H1 (cell line): ENCODE measurements around the gene GUCA1A. TPM values are rescaled to one million over a fixed set of nuclear protein-coding genes. Genes with fewer than 3 reads are reported as not detected.

Experiments used
- CBX5 ChIP-seq: fragments of 300-800, 300-1000 bp; sonication (generic); IDR thresholded peaks from 2 replicates; pipeline ENCODE4 v1.7.1; 2016; ENCODE audit warnings: antibody characterized with exemption, low read length, low read depth
- CHD1 ChIP-seq: IDR thresholded peaks from 2 replicates; pipeline ENCODE4 v1.6.1; 2012; ENCODE audit warnings: low read depth, low read length, improper control_type of control experiment
- CTBP2 ChIP-seq: IDR thresholded peaks from 2 replicates; pipeline ENCODE4 v1.7.0; 2011; ENCODE audit warnings: borderline replicate concordance, mild to moderate bottlenecking, moderate library complexity, mixed read lengths, low read length; ENCODE audit not compliant: insufficient read depth, insufficient read length
- EP300 ChIP-seq, 2 experiments: IDR thresholded peaks; 1 replicate in 1 of 2; 2 replicates in 1 of 2; pipeline ENCODE4 v1.6.1; 2011 to 2012; ENCODE audit warnings: low read depth in 2 of 2, low read length in 2 of 2, mild to moderate bottlenecking in 2 of 2, borderline replicate concordance in 1 of 2, inconsistent platforms in 1 of 2, moderate library complexity in 1 of 2
- GABPA ChIP-seq: IDR thresholded peaks from 2 replicates; pipeline ENCODE4 v1.6.1; 2011; ENCODE audit warnings: mild to moderate bottlenecking, low read length, moderate library complexity, borderline replicate concordance; ENCODE audit not compliant: insufficient read depth
- GTF2F1 ChIP-seq: IDR thresholded peaks from 2 replicates; pipeline ENCODE4 v1.6.1; 2012; ENCODE audit warnings: low read depth, low read length, improper control_type of control experiment, borderline replicate concordance
- HDAC2 ChIP-seq, 2 experiments: fragments of 300-600 bp in 1 of 2; sonication (generic) in 1 of 2; IDR thresholded peaks; 2 replicates each; pipeline ENCODE4 v1.6.1; 2011 to 2012; ENCODE audit warnings: low read depth in 2 of 2, low read length in 2 of 2, mild to moderate bottlenecking in 2 of 2, moderate library complexity in 2 of 2, borderline replicate concordance in 1 of 2, inconsistent platforms in 1 of 2
- KDM4A ChIP-seq: IDR thresholded peaks from one replicate; pipeline ENCODE4 v1.7.1; 2012; ENCODE audit warnings: low read depth, mild to moderate bottlenecking, moderate library complexity, low read length, inconsistent platforms; ENCODE audit not compliant: severe bottlenecking
- SP2 ChIP-seq: IDR thresholded peaks from 2 replicates; pipeline ENCODE4 v1.6.1; 2012; ENCODE audit warnings: mild to moderate bottlenecking, low read length, inconsistent platforms
- polyA plus RNA-seq, 7 experiments: library from polyadenylated mRNA; depleted of rRNA in 3 of 7; stranded (reverse) in 5 of 7; unstranded in 2 of 7; fragments of >200 nt in 5 of 7; fragments of 200-250 nt in 2 of 7; gene quantifications; 1 replicate in 5 of 7; 2 replicates in 1 of 7; 4 replicates in 1 of 7; pipeline versions ENCODE4 v1.2.1 to v1.2.3, GENCODE V29; 2011 to 2013; ENCODE audit warnings: missing spikeins in 2 of 7, mixed read lengths in 2 of 7
- total RNA-seq: library from RNA; stranded (reverse); fragmentation: NEBNext Ultra II Directional; extraction: Animal tissue kit (Norgen Biotek cat#: 25700); gene quantifications from 2 replicates; pipeline ENCODE4 v1.2.1, GENCODE V29; 2021
- TF ChIP-seq, protein P1 (sequence below): IDR thresholded peaks from 2 replicates; pipeline ENCODE4 v1.6.1; 2011; ENCODE audit warnings: low read depth, mild to moderate bottlenecking, low read length; ENCODE audit not compliant: insufficient read depth

Gene GUCA1A
- total and polyA plus RNA-seq, 2 of the 8 experiments (the other 6 are each of a cell fraction or from before 2014, with no cell fraction given), result 4.6 to 24.6 TPM

DNA sequence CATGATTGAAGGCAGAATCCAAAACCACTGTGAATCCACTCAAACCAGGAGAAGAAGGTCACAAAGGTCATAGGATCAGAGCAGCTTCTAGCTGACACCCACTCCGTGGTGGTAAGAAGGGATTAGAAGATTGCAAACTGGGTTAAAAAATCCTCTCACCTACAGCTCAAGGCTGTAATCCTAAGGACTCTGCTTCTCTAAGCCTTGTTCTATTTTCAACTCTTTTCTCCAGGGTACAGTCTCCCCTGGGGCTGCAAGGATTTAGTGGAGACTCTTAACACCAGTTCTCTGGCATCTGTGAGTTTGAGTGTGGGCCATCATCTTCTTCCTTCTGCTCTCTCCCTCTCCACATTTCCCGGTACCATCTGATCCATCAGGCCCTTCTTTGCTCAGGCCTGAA lies at the start of gene GUCA1A (continued):
- TF ChIP-seq GTF2F1 (no peak), SP2 (no peak), GABPA (no peak), CTBP2 (no peak), KDM4A (no peak), HDAC2 (IDR thresholded peaks at IDR 0.05; ENCODE audit: borderline replicate concordance in 1 of 2, low read depth in 2 of 2, low read length in 2 of 2) (no peak), CHD1 (no peak), CBX5 (no peak), EP300 (IDR thresholded peaks at IDR 0.05; ENCODE audit: borderline replicate concordance in 1 of 2, low read depth in 2 of 2, low read length in 2 of 2) (no peak)
- TF ChIP-seq, protein P1, sequence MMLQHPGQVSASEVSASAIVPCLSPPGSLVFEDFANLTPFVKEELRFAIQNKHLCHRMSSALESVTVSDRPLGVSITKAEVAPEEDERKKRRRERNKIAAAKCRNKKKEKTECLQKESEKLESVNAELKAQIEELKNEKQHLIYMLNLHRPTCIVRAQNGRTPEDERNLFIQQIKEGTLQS, result no peak
- TF ChIP-seq, all 59 proteins: peak for 0
